Measurements from ENCODE around the gene NT5C3A.

NT5C3A gene

DNA sequence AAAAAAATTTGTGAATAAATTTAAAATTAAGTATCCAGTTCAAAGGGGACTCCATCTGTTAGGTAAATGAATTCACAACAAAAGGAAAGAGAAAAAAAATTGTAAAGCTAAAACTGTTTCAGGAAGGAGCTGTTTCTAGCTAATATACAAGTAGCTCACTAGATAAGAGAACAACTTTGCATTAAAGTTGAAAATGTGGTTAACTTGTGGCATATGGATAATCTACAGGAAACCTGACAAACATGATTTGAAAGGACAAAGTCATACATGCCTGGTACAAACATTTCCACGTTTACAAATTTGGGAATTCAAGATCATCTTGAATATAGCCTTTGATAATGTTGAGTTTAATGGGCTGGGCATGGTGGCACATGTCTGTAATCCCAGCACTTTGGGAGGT, 8.9 kb downstream of the NT5C3A start:
- TF ChIP-seq, protein P1, sequence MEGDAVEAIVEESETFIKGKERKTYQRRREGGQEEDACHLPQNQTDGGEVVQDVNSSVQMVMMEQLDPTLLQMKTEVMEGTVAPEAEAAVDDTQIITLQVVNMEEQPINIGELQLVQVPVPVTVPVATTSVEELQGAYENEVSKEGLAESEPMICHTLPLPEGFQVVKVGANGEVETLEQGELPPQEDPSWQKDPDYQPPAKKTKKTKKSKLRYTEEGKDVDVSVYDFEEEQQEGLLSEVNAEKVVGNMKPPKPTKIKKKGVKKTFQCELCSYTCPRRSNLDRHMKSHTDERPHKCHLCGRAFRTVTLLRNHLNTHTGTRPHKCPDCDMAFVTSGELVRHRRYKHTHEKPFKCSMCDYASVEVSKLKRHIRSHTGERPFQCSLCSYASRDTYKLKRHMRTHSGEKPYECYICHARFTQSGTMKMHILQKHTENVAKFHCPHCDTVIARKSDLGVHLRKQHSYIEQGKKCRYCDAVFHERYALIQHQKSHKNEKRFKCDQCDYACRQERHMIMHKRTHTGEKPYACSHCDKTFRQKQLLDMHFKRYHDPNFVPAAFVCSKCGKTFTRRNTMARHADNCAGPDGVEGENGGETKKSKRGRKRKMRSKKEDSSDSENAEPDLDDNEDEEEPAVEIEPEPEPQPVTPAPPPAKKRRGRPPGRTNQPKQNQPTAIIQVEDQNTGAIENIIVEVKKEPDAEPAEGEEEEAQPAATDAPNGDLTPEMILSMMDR (IDR thresholded peaks at IDR 0.05; ENCODE audit: low read depth, low read length, missing control alignments): no peak
- no peak for DNase-seq (ENCODE audit: low read depth)
- H3K4me3 ChIP-seq (ENCODE audit: low read depth, low read length): no peak overlapping the region

DNA sequence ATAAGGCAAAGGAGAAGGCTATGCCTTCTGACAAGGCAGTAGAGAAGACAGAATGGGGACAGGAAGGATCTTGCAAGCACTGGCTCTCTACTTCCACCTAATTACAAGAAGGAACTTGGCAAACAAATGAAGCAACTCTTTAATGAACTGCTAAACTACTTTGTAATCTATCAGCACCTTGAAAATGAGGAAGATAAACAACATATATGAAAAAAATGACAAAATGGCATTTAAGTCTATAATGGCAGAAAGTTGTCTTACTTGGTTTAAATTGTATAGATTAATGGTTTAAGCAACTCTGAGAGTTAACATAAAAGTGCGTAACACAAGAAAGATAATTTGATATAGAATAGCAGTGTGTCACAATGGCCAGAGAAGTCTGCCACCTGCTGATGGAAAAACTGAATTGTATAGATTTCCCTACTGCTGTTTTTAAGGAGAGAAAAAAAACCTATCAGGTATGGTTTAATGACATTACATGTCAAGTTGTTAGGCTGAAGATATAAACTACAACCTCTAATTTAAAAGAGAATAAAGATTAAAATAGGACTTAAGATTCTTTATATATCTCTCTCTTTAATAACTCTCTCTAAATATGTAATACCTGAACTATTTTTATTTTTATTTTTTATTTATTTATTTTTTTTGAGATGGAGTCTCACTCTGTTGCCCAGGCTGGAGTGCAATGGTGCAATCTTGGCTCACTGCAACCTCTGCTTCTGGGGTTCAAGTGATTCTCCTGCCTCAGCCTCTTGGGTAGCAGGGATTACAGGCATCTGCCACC, 11.8 kb downstream of the NT5C3A start:
- TF ChIP-seq, protein P1 (IDR thresholded peaks at IDR 0.05; ENCODE audit: low read depth, low read length, missing control alignments): peak; percentile 41
- no peak overlapping the region; the same call in 1 of the 2 replicates for H3K4me3 ChIP-seq (ENCODE audit: low read depth, low read length)
- no peak for DNase-seq (ENCODE audit: low read depth)

- no peak for DNase-seq (ENCODE audit: low read depth)
- no peak overlapping the region for H3K4me3 ChIP-seq (ENCODE audit: low read depth, low read length)
- TF ChIP-seq, protein P1 (IDR thresholded peaks at IDR 0.05; ENCODE audit: low read depth, low read length, missing control alignments): no peak
Measured at GRCh38 chr7:33048704-33049103, 13.9 kb downstream of the NT5C3A start.

DNA sequence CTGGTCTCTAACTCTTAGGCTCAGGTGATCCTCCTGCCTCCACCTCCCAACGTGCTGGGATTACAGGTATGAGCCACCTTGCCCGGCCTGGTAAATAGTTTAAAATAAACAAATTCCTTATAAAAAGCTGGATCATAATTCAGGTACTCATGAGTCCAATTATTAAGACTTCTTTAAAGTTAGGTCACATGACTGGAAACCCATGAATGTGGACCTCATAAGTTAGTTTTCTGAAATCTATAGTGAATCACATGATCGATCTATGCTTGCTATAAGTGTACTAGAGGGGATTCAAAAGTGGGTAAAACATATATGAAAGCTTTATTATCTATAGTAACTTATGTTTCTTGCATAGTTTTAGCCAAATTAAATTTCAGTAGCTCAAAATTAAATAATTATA, 14.3 kb downstream of the NT5C3A start:
- no peak overlapping the region for H3K4me3 ChIP-seq (ENCODE audit: low read depth, low read length)
- DNase-seq (ENCODE audit: low read depth): no peak
- TF ChIP-seq, protein P1 (IDR thresholded peaks at IDR 0.05; ENCODE audit: low read depth, low read length, missing control alignments): no peak

GRCh38 chr7:33044986-33045385, 17.6 kb downstream of the NT5C3A start:
- H3K4me3 ChIP-seq (ENCODE audit: low read depth, low read length): no peak overlapping the region
- no peak for DNase-seq (ENCODE audit: low read depth)
- TF ChIP-seq, protein P1 (IDR thresholded peaks at IDR 0.05; ENCODE audit: low read depth, low read length, missing control alignments): no peak

GRCh38 chr7:33044401-33044718, 18.2 kb downstream of the NT5C3A start:
- H3K4me3 ChIP-seq (ENCODE audit: low read depth, low read length): no peak overlapping the region
- no peak for DNase-seq (ENCODE audit: low read depth)
- TF ChIP-seq, protein P1 (IDR thresholded peaks at IDR 0.05; ENCODE audit: low read depth, low read length, missing control alignments): no peak

Measured in GM12864 (cell line).